HUES64 (cell line): ENCODE measurements around the gene CEP152. TPM values are rescaled to one million over a fixed set of nuclear protein-coding genes. Genes with fewer than 3 reads are reported as not detected.
A peak's percentile ranks its signal among the peaks of the same experiment; 100 is the strongest.
"Not testable (repeated sequence)": the region's sequence is repeated elsewhere in the genome, so short reads cannot be mapped to it uniquely, and the experiment has no call there.

Source experiments
- H3K27ac ChIP-seq: 2 replicates; pipeline ENCODE4 v1.7.0; 2013; ENCODE audit warnings: low read depth, low read length, inconsistent platforms
- H3K27me3 ChIP-seq: 2 replicates; pipeline ENCODE4 v1.6.1; 2013; ENCODE audit warnings: mild to moderate bottlenecking, low read length; ENCODE audit not compliant: insufficient read depth
- H3K36me3 ChIP-seq: 2 replicates; pipeline ENCODE4 v1.6.1; 2013; ENCODE audit warnings: mild to moderate bottlenecking, low read length; ENCODE audit not compliant: insufficient read depth
- H3K4me1 ChIP-seq: 2 replicates; pipeline ENCODE4 v1.6.1; 2013; ENCODE audit warnings: mild to moderate bottlenecking, low read length, moderate library complexity; ENCODE audit not compliant: insufficient read depth
- H3K4me3 ChIP-seq: 2 replicates; pipeline ENCODE4 v1.5.1; 2013; ENCODE audit warnings: mild to moderate bottlenecking, low read length, moderate library complexity
- H3K9ac ChIP-seq: 2 replicates; pipeline ENCODE4 v1.6.1; 2013; ENCODE audit warnings: mild to moderate bottlenecking, low read depth, low read length
- H3K9me3 ChIP-seq: 2 replicates; pipeline ENCODE4 v1.6.1; 2013; ENCODE audit warnings: low read depth, low read length; ENCODE audit not compliant: insufficient read depth
- WGBS: fragments of 150-250, 120-280 bp; methylation state at CpG from one replicate; pipeline ENCODE4 v1.1.7; 2013; ENCODE audit warnings: missing lambda C conversion rate; 5-methylcytosine and 5-hydroxymethylcytosine counted together
- polyA plus RNA-seq, 2 experiments: library from polyadenylated mRNA; stranded (reverse); fragments of 50-300 nt; gene quantifications; one replicate each; pipeline ENCODE4 v1.2.3, GENCODE V29; 2013

The CEP152 gene, protein sequence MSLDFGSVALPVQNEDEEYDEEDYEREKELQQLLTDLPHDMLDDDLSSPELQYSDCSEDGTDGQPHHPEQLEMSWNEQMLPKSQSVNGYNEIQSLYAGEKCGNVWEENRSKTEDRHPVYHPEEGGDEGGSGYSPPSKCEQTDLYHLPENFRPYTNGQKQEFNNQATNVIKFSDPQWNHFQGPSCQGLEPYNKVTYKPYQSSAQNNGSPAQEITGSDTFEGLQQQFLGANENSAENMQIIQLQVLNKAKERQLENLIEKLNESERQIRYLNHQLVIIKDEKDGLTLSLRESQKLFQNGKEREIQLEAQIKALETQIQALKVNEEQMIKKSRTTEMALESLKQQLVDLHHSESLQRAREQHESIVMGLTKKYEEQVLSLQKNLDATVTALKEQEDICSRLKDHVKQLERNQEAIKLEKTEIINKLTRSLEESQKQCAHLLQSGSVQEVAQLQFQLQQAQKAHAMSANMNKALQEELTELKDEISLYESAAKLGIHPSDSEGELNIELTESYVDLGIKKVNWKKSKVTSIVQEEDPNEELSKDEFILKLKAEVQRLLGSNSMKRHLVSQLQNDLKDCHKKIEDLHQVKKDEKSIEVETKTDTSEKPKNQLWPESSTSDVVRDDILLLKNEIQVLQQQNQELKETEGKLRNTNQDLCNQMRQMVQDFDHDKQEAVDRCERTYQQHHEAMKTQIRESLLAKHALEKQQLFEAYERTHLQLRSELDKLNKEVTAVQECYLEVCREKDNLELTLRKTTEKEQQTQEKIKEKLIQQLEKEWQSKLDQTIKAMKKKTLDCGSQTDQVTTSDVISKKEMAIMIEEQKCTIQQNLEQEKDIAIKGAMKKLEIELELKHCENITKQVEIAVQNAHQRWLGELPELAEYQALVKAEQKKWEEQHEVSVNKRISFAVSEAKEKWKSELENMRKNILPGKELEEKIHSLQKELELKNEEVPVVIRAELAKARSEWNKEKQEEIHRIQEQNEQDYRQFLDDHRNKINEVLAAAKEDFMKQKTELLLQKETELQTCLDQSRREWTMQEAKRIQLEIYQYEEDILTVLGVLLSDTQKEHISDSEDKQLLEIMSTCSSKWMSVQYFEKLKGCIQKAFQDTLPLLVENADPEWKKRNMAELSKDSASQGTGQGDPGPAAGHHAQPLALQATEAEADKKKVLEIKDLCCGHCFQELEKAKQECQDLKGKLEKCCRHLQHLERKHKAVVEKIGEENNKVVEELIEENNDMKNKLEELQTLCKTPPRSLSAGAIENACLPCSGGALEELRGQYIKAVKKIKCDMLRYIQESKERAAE (N-terminal part only)
- polyA plus RNA-seq (2013, experiment 1 of 2), result 7.1 TPM
- polyA plus RNA-seq (2013, experiment 2 of 2), result 7.4 TPM

DNA sequence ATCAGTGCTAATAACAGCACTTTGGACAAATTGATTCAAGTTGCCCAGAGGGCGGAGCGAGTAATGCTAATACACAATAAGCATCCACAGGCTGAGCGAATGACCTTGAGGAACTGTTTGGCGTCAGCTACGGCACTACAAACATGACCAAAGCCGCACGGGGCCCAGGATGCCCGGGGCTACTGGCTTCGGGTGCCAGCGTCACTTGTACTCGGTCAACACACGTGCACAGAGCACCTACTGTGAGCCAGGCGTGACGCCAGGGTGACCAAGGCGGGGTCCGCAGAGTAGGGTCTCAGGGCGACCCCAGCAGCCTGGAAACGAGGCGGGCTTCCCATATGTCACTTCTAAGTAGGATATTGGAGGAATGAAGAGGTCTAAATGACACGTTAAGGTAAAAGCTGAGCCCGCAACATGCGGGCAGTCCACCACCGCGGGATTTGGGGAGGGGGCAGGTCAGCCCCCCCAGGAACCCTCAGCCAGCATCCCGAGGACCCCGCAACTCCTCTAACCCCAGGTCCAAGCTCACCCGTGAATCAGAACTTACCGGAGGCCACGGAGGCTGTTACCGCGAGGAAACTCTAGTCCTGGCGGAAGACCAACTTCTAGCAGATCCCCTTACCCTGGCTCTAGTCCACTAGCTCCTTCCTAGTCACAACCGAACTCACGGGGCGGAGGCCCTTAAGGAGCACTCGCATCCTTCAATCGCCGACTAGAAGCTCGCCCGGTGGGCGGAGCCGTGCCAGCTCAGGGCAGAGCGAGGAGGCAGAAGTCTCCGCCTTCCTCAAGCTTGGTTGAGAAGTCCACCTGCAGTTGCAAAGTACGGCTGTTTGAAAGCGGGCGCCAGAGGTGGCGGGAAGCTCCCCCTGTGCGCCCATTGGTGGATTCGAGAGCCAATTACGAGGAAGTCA, at the start of gene CEP152:
CEP152 (minus strand) TSS at position 656 of the 911 bp plus-strand sequence. CDS start 5,420 bp downstream, outside the sequence.
- Histone ChIP-seq H3K27me3 (no peaks in the 10 kb centered on the region), H3K9ac (peak within 1 kb of the TSS; percentile 84), H3K36me3 (no peaks in the 10 kb centered on the region), H3K27ac (peak within 1 kb of the TSS; percentile 67), H3K4me3 (peak within 1 kb of the TSS; percentile 87), H3K9me3 (no peaks in the 10 kb centered on the region), H3K4me1 (peaks cover 19% of the 10 kb centered on the region; the same call in 1 of the 2 replicates)
- WGBS, result 1% methylated on average over 51 of the region's 51 CpGs

DNA sequence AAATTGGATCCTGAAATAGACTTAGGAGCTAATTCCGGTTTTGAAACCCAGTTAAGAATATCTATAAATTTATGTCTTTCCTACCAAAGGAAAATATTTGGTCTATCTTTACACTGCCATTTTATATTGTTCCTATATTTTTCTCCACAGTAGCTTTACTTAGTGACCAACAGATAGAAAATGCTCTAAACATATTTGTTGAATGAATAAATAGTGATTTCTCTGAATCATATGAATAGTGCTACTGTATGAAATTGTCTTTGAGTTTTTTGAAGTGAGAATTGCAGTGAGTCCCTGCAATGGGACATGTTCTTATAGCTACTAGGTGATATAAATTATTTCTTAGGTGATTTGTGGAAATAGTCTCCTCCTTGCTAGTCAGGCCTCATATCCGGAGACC, 48.6 kb upstream of the CEP152 start:
- WGBS, result 98% methylated on average over 2 of the region's 2 CpGs
- Histone ChIP-seq H3K9ac (no peak overlapping the region), H3K4me3 (no peak overlapping the region), H3K27ac (no peak overlapping the region), H3K36me3 (no peaks in the 10 kb centered on the region), H3K9me3 (no peaks in the 10 kb centered on the region), H3K4me1 (peaks cover 28% of the 10 kb centered on the region), H3K27me3 (no peaks in the 10 kb centered on the region)

DNA sequence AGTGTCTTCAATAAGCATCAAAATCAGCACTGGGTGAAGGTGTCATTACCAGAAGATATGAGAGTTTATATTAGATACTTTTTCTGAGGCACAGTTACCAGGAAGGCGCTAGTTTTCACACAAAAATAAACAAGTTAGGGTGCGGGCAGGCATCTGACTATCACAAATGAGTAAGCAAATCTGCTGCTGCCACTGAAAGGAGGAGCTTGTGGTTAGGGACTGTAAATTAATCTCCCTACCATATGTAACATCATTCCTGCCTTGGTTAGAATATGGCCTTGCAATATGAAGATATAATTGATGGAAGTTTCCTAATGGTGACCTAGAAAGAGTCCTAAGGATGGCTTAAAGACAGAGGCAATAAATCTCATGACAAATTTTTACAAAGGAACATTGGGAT, 47.5 kb upstream of the CEP152 start:
- Histone ChIP-seq H3K4me1 (peaks cover 28% of the 10 kb centered on the region), H3K9me3 (no peaks in the 10 kb centered on the region), H3K27me3 (no peaks in the 10 kb centered on the region), H3K4me3 (no peak overlapping the region), H3K27ac (no peak overlapping the region), H3K36me3 (no peaks in the 10 kb centered on the region), H3K9ac (no peak overlapping the region)
- WGBS, result 91% methylated on average over 2 of the region's 2 CpGs

DNA sequence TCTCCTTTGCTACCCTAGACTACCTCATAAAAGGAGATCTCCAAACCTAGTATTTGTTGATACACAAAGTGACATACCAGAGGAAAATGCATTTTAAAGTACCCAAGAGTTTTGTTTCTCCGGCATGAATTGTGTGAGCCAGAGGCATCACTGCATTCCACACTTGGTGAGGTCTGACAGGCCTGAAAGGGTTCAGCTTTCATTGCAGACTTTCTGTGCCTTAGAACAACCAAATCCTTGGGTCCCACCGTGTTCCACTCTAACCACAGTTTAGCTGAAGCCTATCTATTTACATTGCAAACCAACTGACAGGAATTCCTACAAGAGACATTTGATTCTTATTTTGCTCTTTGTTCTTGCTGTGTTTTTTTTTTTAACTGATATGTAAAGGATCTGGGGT, 46.1 kb upstream of the CEP152 start:
- Histone ChIP-seq H3K9ac (no peak overlapping the region), H3K27me3 (no peaks in the 10 kb centered on the region), H3K4me1 (peaks cover 22% of the 10 kb centered on the region), H3K27ac (peak overlapping the region; percentile 70; the same call in 1 of the 2 replicates), H3K36me3 (no peaks in the 10 kb centered on the region), H3K9me3 (no peaks in the 10 kb centered on the region), H3K4me3 (no peak overlapping the region)
- 23% methylated on average over 2 of the region's 2 CpGs for WGBS

DNA sequence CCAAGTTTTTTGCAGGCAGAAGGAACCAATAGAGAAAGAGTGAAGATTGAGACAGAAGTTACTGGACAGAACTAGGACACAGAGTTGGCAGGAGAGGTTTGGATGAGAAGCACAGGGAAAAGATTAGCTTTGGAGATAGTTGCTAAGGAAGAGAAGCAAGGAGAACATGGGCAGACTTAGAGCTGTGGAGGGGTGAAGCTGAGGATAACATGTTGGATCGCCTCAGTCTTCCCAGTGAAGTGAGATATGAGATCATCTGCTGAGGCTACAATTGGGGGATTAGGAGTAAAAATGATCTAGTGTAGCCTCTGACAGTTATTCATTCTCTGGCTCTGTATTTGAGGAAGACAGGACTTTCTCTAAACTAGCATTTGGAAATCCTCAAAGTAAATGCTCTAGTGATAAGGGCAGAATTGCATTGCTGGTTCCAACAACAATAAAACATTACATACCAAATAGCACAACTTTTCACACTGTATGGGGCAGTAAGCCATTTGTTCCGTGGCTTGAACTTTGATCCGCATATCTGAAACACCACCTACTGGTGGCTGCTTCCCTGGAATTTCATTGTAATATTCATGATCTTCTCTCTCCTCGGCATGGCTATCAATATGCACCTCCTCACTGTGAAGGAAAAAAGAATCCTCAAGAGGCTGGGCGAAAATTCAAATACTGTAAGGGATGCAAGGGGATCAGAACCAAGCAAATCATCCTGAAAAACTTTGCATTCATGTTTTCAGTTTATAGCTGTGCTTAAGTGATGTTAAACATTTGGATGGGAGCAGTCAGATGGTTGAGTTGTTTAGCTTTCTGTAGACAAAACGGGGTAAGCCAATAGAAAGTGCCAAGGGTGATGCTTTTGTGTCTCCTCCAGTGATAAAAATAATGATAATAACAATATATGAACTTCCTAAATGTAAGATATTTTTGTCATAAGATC, 44.9 kb upstream of the CEP152 start:
- WGBS, result 36% methylated on average over 6 of the region's 6 CpGs
- Histone ChIP-seq H3K4me3 (no peak overlapping the region), H3K36me3 (no peaks in the 10 kb centered on the region), H3K4me1 (peaks cover 22% of the 10 kb centered on the region), H3K9ac (no peak overlapping the region), H3K27ac (peak overlapping the region; percentile 51; the same call in 1 of the 2 replicates), H3K9me3 (no peaks in the 10 kb centered on the region), H3K27me3 (no peaks in the 10 kb centered on the region)

DNA sequence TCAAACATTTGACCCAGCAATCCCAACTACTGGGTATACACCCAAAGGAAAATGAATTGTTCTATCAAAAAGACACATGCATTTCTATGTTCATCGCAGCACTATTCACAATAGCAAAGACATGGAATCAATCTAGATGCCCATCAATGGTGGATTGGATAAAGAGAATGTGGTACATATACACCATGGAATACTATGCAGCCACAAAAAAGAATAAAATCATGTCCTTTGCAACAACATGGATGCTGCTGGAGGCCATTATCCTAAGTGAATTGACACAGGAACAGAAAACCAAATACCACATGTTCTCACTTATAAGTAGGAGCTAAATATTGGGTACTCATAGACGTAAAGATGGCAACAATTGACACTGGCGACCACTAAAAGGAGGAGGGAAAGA, 43.6 kb upstream of the CEP152 start:
- H3K9me3 ChIP-seq, H3K36me3 ChIP-seq, H3K9ac ChIP-seq, H3K4me3 ChIP-seq, H3K27ac ChIP-seq, H3K27me3 ChIP-seq: not testable (repeated sequence)
- peaks cover 22% of the 10 kb centered on the region for H3K4me1 ChIP-seq
- 97% methylated on average over 3 of the region's 3 CpGs for WGBS

DNA sequence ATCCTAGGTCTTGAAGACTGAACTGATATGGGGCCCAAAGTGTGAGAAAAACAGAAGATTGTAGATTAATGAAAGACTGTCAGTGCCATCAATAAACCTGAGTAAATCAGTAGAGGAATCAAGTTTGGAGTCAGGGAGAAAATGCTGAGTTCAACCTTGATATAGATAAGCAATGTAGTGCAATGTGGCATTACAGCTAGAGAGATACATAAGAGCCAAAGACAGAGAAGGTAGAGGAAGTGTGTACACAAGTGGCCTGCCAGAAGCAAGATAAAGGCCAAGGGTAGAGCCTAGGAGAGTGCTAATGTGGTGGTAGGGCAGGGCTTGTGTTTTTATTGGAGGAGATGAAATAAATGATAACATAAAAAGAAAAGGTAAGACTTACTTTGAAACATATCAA, 41.1 kb upstream of the CEP152 start:
- Histone ChIP-seq H3K36me3 (no peaks in the 10 kb centered on the region), H3K9me3 (no peaks in the 10 kb centered on the region), H3K27me3 (no peaks in the 10 kb centered on the region), H3K4me1 (peaks cover 15% of the 10 kb centered on the region), H3K9ac (no peak overlapping the region), H3K4me3 (no peak overlapping the region), H3K27ac (no peak overlapping the region)

DNA sequence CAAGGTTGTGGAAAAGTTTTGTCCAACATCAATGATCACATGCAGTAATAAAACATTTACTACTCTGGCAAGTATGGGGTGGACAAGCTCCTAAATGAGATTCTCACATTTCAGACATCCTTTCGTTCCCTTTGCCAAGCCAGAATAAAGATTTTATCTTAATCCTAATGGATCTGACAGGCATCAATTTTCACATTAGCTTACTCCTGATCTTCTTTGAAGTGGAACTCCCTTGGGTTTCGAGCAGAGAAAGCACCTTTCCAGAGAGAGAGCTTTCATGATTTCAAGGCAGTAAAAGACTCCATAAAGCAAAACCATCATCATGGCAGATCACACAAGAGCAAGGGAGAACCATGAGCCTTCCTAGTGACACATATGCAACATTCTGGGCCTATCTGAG, 39.8 kb upstream of the CEP152 start:
- Histone ChIP-seq H3K4me1 (peaks cover 2% of the 10 kb centered on the region; the same call in 1 of the 2 replicates), H3K27me3 (no peaks in the 10 kb centered on the region), H3K4me3 (no peak overlapping the region), H3K36me3 (no peaks in the 10 kb centered on the region), H3K9me3 (no peaks in the 10 kb centered on the region), H3K9ac (no peak overlapping the region), H3K27ac (no peak overlapping the region)
- 85% methylated on average over 2 of the region's 2 CpGs for WGBS

DNA sequence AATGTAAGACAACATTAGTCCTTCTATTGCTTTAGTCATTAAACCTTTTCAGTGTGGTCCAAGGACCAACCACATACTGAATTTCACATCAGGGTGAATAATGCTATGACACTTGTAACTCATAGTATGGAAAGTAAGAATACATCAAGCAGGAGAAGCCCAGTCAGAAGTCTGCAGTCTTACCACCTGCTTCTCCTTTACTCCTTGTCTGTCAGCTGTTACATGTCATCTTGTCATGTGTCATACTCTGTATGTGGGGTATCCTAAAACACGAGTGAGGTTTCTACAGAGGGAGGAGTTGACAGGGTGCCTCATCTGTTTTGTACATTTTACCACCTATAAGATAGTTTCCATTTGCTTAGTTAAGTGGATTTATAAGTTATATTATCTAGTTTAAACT, 34.3 kb upstream of the CEP152 start:
- no CpG with 5 or more reads among the region's 1 CpG for WGBS
- no peaks in the 10 kb centered on the region for H3K4me1 ChIP-seq
- no peaks in the 10 kb centered on the region for H3K27me3 ChIP-seq
- no peak overlapping the region for H3K9ac ChIP-seq
- no peak overlapping the region for H3K4me3 ChIP-seq
- H3K27ac ChIP-seq, result no peak overlapping the region
- no peaks in the 10 kb centered on the region for H3K36me3 ChIP-seq
- no peaks in the 10 kb centered on the region for H3K9me3 ChIP-seq
